Caco-2 (cell line): ENCODE measurements around the gene NEURL1B. TPM values are rescaled to one million over a fixed set of nuclear protein-coding genes. Genes with fewer than 3 reads are reported as not detected.

ENCODE experiments used
- BruUV-seq: library from RNA; stranded (reverse); fragments of 400-500 nt; replicated peaks from 2 replicates; lab custom pipeline; 2021; lab: Mats Ljungman, UMichigan
- CTCF ChIA-PET: fragments of 300-600 bp; sonication (Branson Sonifier 250); formaldehyde crosslinking; loops from one replicate; lab custom pipeline; 2022; ENCODE audit warnings: antibody characterized with exemption; lab: Charles Lee
- POLR2A ChIA-PET: fragments of 300-600 bp; sonication (Branson Sonifier 250); formaldehyde crosslinking; loops from one replicate; lab custom pipeline; 2022; ENCODE audit warnings: antibody characterized with exemption; lab: Charles Lee
- DNase-seq, 2 experiments: peaks; one replicate each; pipeline versions ENCODE4 v3.0.0 to v3.0.0-alpha.2; 2020 to 2022
- H3K27me3 ChIP-seq: replicated peaks from 2 replicates; pipeline ENCODE4 v1.6.0; 2011; ENCODE audit warnings: low read length; ENCODE audit not compliant: control insufficient read depth, insufficient read depth
- H3K36me3 ChIP-seq: 2 replicates; pipeline ENCODE4 v1.5.1; 2011; ENCODE audit warnings: low read length; ENCODE audit not compliant: control insufficient read depth, insufficient read depth
- H3K4me1 ChIP-seq: fragments of 250-450 bp; sonication (Bioruptor Pico); 2 replicates; pipeline ENCODE4 v1.5.1; 2020; ENCODE audit warnings: mild to moderate bottlenecking
- H3K4me3 ChIP-seq: 2 replicates; pipeline ENCODE4 v1.5.1; 2011; ENCODE audit warnings: low read depth, mild to moderate bottlenecking, control low read depth, low read length
- H3K9me3 ChIP-seq: fragments of 250-450 bp; sonication (Bioruptor Pico); 2 replicates; pipeline ENCODE4 v1.5.1; 2020; ENCODE audit warnings: mild to moderate bottlenecking, moderate library complexity
- H3K27ac Mint-ChIP-seq: one replicate; pipeline ENCODE4 v1.8.0; 2022; ENCODE audit warnings: mixed read lengths; ENCODE audit not compliant: unreplicated experiment
- H3K27me3 Mint-ChIP-seq: one replicate; pipeline ENCODE4 v1.8.0; 2022; ENCODE audit warnings: mixed read lengths; ENCODE audit not compliant: insufficient read depth, unreplicated experiment
- H3K36me3 Mint-ChIP-seq: one replicate; pipeline ENCODE4 v1.8.0; 2022; ENCODE audit warnings: mild to moderate bottlenecking, mixed read lengths; ENCODE audit not compliant: insufficient read depth, unreplicated experiment
- H3K4me1 Mint-ChIP-seq: one replicate; pipeline ENCODE4 v1.8.0; 2022; ENCODE audit warnings: low read depth, mixed read lengths; ENCODE audit not compliant: unreplicated experiment
- H3K4me3 Mint-ChIP-seq: one replicate; pipeline ENCODE4 v1.8.0; 2022; ENCODE audit warnings: mild to moderate bottlenecking, moderate library complexity, mixed read lengths; ENCODE audit not compliant: unreplicated experiment
- H3K9me3 Mint-ChIP-seq: one replicate; pipeline ENCODE4 v1.8.0; 2022; ENCODE audit warnings: mixed read lengths; ENCODE audit not compliant: unreplicated experiment
- intact Hi-C: fragments of 100-400 bp; cut with micrococcal nuclease; formaldehyde crosslinking; loops from one replicate; pipeline ENCODE4 v1.10.0; 2022; ENCODE audit not compliant: unreplicated experiment
- total RNA-seq: library from RNA; stranded (reverse); gene quantifications from 2 replicates; pipeline ENCODE4 v1.2.3, GENCODE V29; 2022
- TF ChIP-seq, protein P1 (sequence below), 2 experiments: fragments of 200-600 bp in 1 of 2; IDR thresholded peaks; 1 replicate in 1 of 2; 2 replicates in 1 of 2; pipeline versions ENCODE4 v1.5.1 to v1.8.0; 2011 to 2022; ENCODE audit warnings: antibody characterized with exemption in 1 of 2, control low read depth in 1 of 2, inconsistent platforms in 1 of 2, low read depth in 1 of 2, low read length in 1 of 2, mild to moderate bottlenecking in 1 of 2, moderate library complexity in 1 of 2; ENCODE audit not compliant: insufficient read depth in 1 of 2, severe bottlenecking in 1 of 2, unreplicated experiment in 1 of 2

NEURL1B gene
- total RNA-seq, 1 experiment from 2014 or later = 7.6 TPM

DNA sequence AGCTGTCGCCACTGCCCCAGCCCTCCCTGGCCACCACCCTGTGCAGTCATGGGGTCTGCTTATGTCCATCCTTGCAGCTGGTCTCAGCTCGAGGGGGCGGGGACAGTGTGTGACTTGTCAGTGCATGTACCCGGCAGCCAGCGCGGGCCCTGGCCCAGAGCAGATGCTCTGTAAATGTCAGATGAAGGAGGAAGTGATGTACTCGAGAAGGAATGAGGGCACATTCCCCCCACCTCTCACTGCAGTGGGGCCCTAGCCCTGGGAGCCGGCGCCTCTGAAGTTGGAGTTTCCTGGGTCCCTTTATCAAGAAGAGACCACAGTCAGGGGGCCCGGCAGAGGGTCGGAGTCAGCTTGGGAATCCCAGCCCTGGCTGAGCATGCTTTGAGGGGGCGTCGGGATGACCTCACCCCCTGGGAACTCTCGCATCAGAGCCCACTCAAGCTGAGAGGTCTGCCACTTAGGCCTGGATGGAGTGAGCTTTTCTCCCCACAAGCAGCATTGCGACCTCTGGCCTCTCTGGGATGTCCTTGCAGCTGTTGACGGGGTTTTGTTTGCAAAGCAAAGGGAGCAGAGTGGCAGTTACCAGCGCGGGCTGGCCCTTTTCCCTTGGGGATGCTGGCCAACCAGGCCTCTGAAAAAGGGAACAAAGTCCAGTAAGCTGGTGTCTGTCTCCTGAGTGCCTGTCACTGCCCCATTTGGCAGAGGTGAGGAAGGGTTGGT is 19.0 kb downstream of the NEURL1B start:
- Histone ChIP-seq H3K27me3 (no peaks in the 10 kb centered on the region), H3K36me3 (no peaks in the 10 kb centered on the region), H3K9me3 (peaks cover 10% of the 10 kb centered on the region), H3K4me1 (peaks cover 27% of the 10 kb centered on the region), H3K4me3 (no peak overlapping the region)
- peak; percentile 87 to 92 for DNase-seq
- TF ChIP-seq, protein P1, sequence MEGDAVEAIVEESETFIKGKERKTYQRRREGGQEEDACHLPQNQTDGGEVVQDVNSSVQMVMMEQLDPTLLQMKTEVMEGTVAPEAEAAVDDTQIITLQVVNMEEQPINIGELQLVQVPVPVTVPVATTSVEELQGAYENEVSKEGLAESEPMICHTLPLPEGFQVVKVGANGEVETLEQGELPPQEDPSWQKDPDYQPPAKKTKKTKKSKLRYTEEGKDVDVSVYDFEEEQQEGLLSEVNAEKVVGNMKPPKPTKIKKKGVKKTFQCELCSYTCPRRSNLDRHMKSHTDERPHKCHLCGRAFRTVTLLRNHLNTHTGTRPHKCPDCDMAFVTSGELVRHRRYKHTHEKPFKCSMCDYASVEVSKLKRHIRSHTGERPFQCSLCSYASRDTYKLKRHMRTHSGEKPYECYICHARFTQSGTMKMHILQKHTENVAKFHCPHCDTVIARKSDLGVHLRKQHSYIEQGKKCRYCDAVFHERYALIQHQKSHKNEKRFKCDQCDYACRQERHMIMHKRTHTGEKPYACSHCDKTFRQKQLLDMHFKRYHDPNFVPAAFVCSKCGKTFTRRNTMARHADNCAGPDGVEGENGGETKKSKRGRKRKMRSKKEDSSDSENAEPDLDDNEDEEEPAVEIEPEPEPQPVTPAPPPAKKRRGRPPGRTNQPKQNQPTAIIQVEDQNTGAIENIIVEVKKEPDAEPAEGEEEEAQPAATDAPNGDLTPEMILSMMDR (IDR thresholded peaks at IDR 0.05; ENCODE audit: insufficient read depth in 1 of 2, low read depth in 1 of 2, low read length in 1 of 2, severe bottlenecking in 1 of 2, unreplicated experiment in 1 of 2) = peak in 1 of 2 experiments; percentile 32
- BruUV-seq = no TSS peak
- Mint-ChIP-seq H3K27ac (peak overlapping the region; percentile 83), H3K27me3 (no peaks in the 10 kb centered on the region), H3K36me3 (peaks cover 6% of the 10 kb centered on the region), H3K4me1 (peaks cover 7% of the 10 kb centered on the region), H3K9me3 (peaks cover 17% of the 10 kb centered on the region), H3K4me3 (peak overlapping the region; percentile 9)
- CTCF ChIA-PET = interaction anchor here (0.6 to 1.6 kb wide), 3 partner anchors 19 to 178 kb away, joined by 3 to 7 read pairs (median 3); partner anchors contain the start of gene NEURL1B
- intact Hi-C loops = loop anchor here (1.0 kb wide), 1 partner anchor 19 kb away; the partner anchor contains the start of gene NEURL1B
- POLR2A ChIA-PET = interaction anchor here (0.6 kb wide), 3 partner anchors 16 to 1280 kb away, joined by 3 to 6 read pairs (median 4); no protein-coding TSS in a partner anchor

DNA sequence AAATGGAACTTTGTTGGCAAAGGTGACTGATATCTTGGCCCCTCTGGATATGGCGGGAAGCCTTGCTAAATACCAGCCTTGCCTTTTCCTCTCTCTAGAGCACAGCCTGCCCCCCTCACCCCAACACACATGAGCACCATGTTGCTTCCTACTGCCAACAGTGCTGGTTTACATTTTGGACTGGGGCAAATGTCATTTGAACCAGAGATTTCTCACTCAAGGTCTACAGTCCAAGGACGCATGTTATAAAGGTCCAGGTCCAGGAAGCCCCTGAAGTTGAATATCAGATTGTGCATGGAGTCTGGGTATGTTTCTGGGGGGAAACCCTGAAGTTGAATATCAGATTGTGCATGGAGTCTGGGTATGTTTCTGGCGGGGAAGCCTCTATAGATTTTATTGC is 19.9 kb downstream of the NEURL1B start:
- Mint-ChIP-seq H3K4me3 (no peak overlapping the region), H3K27me3 (no peaks in the 10 kb centered on the region), H3K4me1 (peaks cover 7% of the 10 kb centered on the region), H3K9me3 (peaks cover 9% of the 10 kb centered on the region), H3K27ac (peak overlapping the region; percentile 83), H3K36me3 (peaks cover 2% of the 10 kb centered on the region)
- TF ChIP-seq, protein P1 (IDR thresholded peaks at IDR 0.05; ENCODE audit: insufficient read depth in 1 of 2, low read depth in 1 of 2, low read length in 1 of 2, severe bottlenecking in 1 of 2, unreplicated experiment in 1 of 2) = no peak
- ChIA-PET CTCF (no interaction called here), POLR2A (interaction anchor here (0.6 kb wide), 1 partner anchor 15 kb away, joined by 6 read pairs; no protein-coding TSS in a partner anchor)
- Histone ChIP-seq H3K27me3 (no peaks in the 10 kb centered on the region), H3K4me1 (peaks cover 27% of the 10 kb centered on the region), H3K4me3 (no peak overlapping the region), H3K36me3 (no peaks in the 10 kb centered on the region), H3K9me3 (peaks cover 3% of the 10 kb centered on the region; the same call in 1 of the 2 replicates)
- no peak for DNase-seq
- intact Hi-C loops = loop anchor here (1.0 kb wide), 1 partner anchor 20 kb away; the partner anchor contains the start of gene NEURL1B
- no TSS peak for BruUV-seq

DNA sequence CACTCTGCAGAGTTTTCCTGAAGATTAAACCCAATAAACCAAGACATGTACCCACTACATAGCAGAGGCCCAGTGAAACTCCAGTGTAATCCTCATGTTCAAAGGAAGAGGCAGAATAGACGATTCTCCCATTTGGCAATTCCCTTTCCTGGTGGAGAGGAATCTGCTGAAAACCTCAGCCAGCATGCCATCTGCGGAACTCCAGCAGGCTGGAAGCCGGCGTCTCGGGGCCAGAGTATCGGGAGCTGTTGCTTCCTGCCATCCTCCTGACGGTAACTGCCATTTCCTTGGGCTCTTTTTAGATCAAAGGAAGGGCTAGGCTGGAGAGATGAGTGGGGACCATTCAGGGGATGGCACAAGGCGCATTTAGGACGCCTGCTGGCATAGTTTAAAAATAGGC is 20.5 kb downstream of the NEURL1B start:
- H3K4me3 ChIP-seq = no peak overlapping the region
- peak overlapping the region; percentile 83 for H3K27ac Mint-ChIP-seq
- intact Hi-C loops = no loop called here
- TF ChIP-seq, protein P1 (IDR thresholded peaks at IDR 0.05; ENCODE audit: insufficient read depth in 1 of 2, low read depth in 1 of 2, low read length in 1 of 2, severe bottlenecking in 1 of 2, unreplicated experiment in 1 of 2) = no peak
- no peaks in the 10 kb centered on the region for H3K36me3 Mint-ChIP-seq
- no peak overlapping the region for H3K4me3 Mint-ChIP-seq
- no peak for DNase-seq
- peaks cover 4% of the 10 kb centered on the region for H3K9me3 Mint-ChIP-seq
- H3K27me3 ChIP-seq = no peaks in the 10 kb centered on the region
- BruUV-seq = no TSS peak
- peaks cover 7% of the 10 kb centered on the region for H3K4me1 Mint-ChIP-seq
- H3K36me3 ChIP-seq = no peaks in the 10 kb centered on the region
- H3K27me3 Mint-ChIP-seq = no peaks in the 10 kb centered on the region
- POLR2A ChIA-PET = no interaction called here
- peaks cover 27% of the 10 kb centered on the region for H3K4me1 ChIP-seq
- no peaks in the 10 kb centered on the region for H3K9me3 ChIP-seq
- CTCF ChIA-PET = no interaction called here
